HEK293T (cell line): ENCODE data around the gene MED8.

Source experiments
- CTCF ChIA-PET: fragments of 350-600 bp; formaldehyde crosslinking; extraction: SDS; loops from one replicate; lab custom pipeline; 2021; ENCODE audit warnings: antibody characterized with exemption, inconsistent platforms; lab: Yijun Ruan, JAX
- POLR2A ChIA-PET: fragments of 350-600 bp; formaldehyde crosslinking; extraction: SDS; loops from one replicate; lab custom pipeline; 2020; ENCODE audit warnings: antibody characterized with exemption, inconsistent platforms; lab: Yijun Ruan, JAX
- DNase-seq: peaks from one replicate; pipeline ENCODE4 v3.0.0; 2012; ENCODE audit warnings: mixed read lengths; ENCODE audit errors: extremely low spot score
- ARNT ChIP-seq: fragments of 450-650 bp; IDR thresholded peaks from 2 replicates; pipeline ENCODE4 v1.6.1; 2017; ENCODE audit warnings: mild to moderate bottlenecking
- BHLHE40 ChIP-seq: fragments of 450-650 bp; IDR thresholded peaks from 2 replicates; pipeline ENCODE4 v1.6.1; 2016; ENCODE audit warnings: mild to moderate bottlenecking, moderate library complexity, borderline replicate concordance
- CTBP1 ChIP-seq: fragments of 450-650 bp; IDR thresholded peaks from 2 replicates; pipeline ENCODE4 v1.6.1; 2016; ENCODE audit warnings: borderline replicate concordance
- ELF4 ChIP-seq: fragments of 450-650 bp; IDR thresholded peaks from 2 replicates; pipeline ENCODE4 v1.6.1; 2017; ENCODE audit warnings: antibody characterized with exemption
- FOXA1 ChIP-seq: fragments of 450-650 bp; IDR thresholded peaks from 2 replicates; pipeline ENCODE4 v1.6.1; 2016; ENCODE audit warnings: mild to moderate bottlenecking
- FOXK2 ChIP-seq: fragments of 450-650 bp; IDR thresholded peaks from 2 replicates; pipeline ENCODE4 v1.6.1; 2016; ENCODE audit warnings: mild to moderate bottlenecking
- FOXM1 ChIP-seq: fragments of 450-650 bp; IDR thresholded peaks from 2 replicates; pipeline ENCODE4 v1.6.1; 2017; ENCODE audit warnings: mild to moderate bottlenecking, borderline replicate concordance
- HDGF ChIP-seq: fragments of 450-650 bp; IDR thresholded peaks from 2 replicates; pipeline ENCODE4 v1.6.1; 2017; ENCODE audit warnings: antibody characterized with exemption, borderline replicate concordance
- L3MBTL2 ChIP-seq: fragments of 450-650 bp; conservative IDR thresholded peaks from 2 replicates; pipeline ENCODE4 v1.6.1; 2016; ENCODE audit warnings: mild to moderate bottlenecking
- LEF1 ChIP-seq: fragments of 450-650 bp; IDR thresholded peaks from 2 replicates; pipeline ENCODE4 v1.6.1; 2017; ENCODE audit warnings: mild to moderate bottlenecking, borderline replicate concordance
- NFRKB ChIP-seq: fragments of 450-650 bp; IDR thresholded peaks from 2 replicates; pipeline ENCODE4 v1.6.1; 2016; ENCODE audit warnings: mild to moderate bottlenecking, moderate library complexity
- SP1 ChIP-seq: fragments of 450-650 bp; IDR thresholded peaks from 2 replicates; pipeline ENCODE4 v1.6.1; 2017
- SUZ12 ChIP-seq: fragments of 450-650 bp; IDR thresholded peaks from 2 replicates; pipeline ENCODE4 v1.6.1; 2016; ENCODE audit warnings: mild to moderate bottlenecking
- TARDBP ChIP-seq: fragments of 450-650 bp; IDR thresholded peaks from 2 replicates; pipeline ENCODE4 v1.6.1; 2016
- ZNF384 ChIP-seq: fragments of 450-650 bp; IDR thresholded peaks from 2 replicates; pipeline ENCODE4 v1.6.1; 2016
- TF ChIP-seq, protein P1 (sequence below): fragments of 450-650 bp; IDR thresholded peaks from 2 replicates; pipeline ENCODE4 v1.6.1; 2016

MED8 gene

DNA sequence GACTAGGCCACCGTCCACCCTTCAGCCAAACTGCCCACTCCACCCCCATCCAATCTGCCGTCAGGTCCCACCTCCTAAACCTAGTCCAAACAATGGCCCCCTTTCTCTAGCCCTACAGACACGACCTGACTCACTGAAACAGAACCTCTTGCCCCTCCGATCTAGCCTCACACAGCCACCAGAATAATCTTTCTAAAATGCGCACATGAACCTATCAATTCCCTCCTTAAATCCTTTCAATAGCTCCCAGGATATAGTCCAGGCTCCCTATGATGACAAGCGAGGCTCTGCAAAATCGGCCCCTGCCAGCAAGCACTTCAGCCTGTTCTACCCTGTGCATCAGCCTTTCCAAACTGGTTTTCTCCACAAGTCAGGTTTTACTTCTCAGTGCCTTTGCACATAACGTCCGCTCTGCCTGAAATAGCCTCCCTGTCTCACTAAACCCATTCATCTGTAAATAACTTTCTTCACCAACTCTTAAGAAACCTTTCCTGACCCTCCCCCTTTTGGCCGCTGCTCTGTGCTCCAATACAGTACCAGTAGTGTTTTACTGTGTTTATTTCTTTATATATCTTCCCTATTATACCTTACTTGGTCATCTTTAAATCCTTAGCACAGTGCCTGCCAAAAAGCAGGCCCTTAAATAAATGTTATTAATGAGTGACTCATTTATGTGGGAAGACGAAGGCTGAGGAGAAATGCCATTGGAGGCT is 39.9 kb downstream of the MED8 start:
- CTCF ChIA-PET = interaction anchor here (0.6 kb wide), 1 partner anchor 8 kb away, joined by 3 read pairs; no protein-coding TSS in a partner anchor
- DNase-seq = no peak
- POLR2A ChIA-PET = interaction anchor here (1.5 to 4.5 kb wide), 3 partner anchors 8 to 40 kb away, joined by 3 to 39 read pairs (median 4); partner anchors contain the start of genes CDC20, MED8 and SZT2
- no peak for TF ChIP-seq FOXA1
- TF ChIP-seq L3MBTL2 = peak; percentile 44; the same call in 1 of the 2 replicates
- no peak for TF ChIP-seq ZNF384
- no peak for TF ChIP-seq HDGF

DNA sequence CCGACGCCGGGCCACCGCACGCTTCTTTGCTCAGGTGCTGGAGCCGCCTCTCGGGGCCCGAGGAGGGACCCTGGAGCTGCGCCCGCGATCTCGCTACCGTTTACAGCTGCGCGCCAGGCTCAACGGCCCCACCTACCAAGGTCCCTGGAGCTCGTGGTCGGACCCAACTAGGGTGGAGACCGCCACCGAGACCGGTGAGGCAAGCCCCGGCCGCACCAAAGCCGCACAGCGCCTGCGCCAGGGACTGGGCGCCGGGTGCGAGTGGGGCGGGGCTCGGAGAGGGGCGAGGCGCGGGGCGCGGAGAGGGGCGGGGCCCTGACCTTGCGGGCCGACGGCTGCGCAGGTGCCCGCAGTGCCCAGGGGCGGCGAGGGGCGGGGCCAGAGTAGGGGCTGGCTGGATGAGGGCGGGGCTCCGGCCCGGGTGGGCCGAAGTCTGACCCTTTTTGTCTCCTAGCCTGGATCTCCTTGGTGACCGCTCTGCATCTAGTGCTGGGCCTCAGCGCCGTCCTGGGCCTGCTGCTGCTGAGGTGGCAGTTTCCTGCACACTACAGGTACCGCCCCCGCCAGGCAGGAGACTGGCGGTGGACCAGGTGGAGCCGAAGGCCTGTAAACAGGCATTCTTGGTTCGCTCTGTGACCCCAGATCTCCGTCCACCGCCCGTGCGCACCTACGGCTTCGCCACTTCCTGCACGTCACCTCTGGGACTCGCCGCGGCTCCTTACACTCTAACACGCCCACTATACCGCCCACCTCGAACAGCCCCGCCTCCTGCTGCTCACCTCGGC is 40.6 kb downstream of the MED8 start:
- ChIA-PET CTCF (no interaction called here), POLR2A (interaction anchor here (0.6 to 4.5 kb wide), 12 partner anchors 9 to 67 kb away, joined by 3 to 39 read pairs (median 4); partner anchors contain the start of genes CDC20, MED8, MPL and SZT2)
- TF ChIP-seq NFRKB (no peak), FOXK2 (no peak), LEF1 (no peak), L3MBTL2 (peak; percentile 94), HDGF (no peak), ZNF384 (no peak), TARDBP (no peak)
- TF ChIP-seq, protein P1, sequence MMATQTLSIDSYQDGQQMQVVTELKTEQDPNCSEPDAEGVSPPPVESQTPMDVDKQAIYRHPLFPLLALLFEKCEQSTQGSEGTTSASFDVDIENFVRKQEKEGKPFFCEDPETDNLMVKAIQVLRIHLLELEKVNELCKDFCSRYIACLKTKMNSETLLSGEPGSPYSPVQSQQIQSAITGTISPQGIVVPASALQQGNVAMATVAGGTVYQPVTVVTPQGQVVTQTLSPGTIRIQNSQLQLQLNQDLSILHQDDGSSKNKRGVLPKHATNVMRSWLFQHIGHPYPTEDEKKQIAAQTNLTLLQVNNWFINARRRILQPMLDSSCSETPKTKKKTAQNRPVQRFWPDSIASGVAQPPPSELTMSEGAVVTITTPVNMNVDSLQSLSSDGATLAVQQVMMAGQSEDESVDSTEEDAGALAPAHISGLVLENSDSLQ = no peak
- DNase-seq = peak; percentile 95

DNA sequence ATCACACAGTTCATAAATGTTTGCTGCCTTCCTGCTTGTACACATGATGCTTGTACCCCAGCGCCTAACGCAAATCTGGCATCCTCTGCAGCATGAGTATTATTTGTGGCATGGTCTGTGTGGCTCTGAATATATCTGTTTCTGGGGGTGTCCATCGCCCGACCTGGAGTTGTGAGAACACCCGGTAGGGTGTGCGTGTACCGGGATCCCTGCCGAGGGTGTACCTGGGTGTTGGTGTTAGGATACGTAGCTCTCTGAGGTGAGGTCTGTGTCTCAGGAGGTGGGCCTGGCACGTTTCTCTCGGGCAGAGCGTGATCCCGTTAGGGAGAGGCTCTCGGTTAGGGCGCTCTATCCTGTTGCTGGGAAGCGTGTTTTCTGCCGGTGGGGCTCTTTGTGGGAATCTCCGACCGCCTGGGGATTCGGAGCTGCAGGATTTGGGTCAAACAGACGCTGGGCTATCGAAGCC is 41.2 kb downstream of the MED8 start:
- peak; percentile 36 for DNase-seq
- TF ChIP-seq SUZ12 (no peak), LEF1 (no peak), BHLHE40 (no peak), FOXM1 (no peak), FOXA1 (no peak), CTBP1 (no peak), HDGF (no peak), SP1 (no peak), NFRKB (no peak), TARDBP (no peak), FOXK2 (no peak), L3MBTL2 (no peak), ARNT (no peak), ZNF384 (no peak), ELF4 (no peak)
- TF ChIP-seq, protein P1 = no peak
- ChIA-PET CTCF (no interaction called here), POLR2A (interaction anchor here (0.6 to 4.5 kb wide), 13 partner anchors 9 to 1645 kb away, joined by 3 to 39 read pairs (median 4); partner anchors contain the start of genes CDC20, MED8, MPL and SZT2)

DNA sequence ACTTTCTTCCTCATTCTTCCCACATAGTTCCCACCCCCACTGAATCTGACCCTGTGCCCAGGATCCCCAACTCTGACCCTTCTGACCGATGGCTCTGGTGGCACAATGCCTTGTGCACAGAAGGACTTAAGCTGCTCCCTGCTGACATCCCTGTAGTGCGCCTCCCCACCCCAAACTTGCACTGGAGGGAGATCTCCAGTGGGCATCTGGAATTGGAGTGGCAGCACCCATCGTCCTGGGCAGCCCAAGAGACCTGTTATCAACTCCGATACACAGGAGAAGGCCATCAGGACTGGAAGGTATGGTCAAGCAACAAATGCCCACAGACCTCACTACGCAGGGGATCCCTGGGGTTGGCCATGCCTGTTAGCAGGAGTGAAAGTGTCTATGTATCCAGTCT is 43.0 kb downstream of the MED8 start:
- POLR2A ChIA-PET = interaction anchor here (4.5 kb wide), 1 partner anchor 11 kb away, joined by 39 read pairs; the partner anchor contains the start of gene CDC20
- no peak for TF ChIP-seq NFRKB
- TF ChIP-seq BHLHE40 = no peak
- TF ChIP-seq, protein P1 = no peak
- TF ChIP-seq SP1 = no peak
- TF ChIP-seq L3MBTL2 = no peak
- TF ChIP-seq ELF4 = no peak
- TF ChIP-seq SUZ12 = no peak
- TF ChIP-seq LEF1 = no peak
- no peak for TF ChIP-seq HDGF
- DNase-seq = no peak
- CTCF ChIA-PET = no interaction called here

DNA sequence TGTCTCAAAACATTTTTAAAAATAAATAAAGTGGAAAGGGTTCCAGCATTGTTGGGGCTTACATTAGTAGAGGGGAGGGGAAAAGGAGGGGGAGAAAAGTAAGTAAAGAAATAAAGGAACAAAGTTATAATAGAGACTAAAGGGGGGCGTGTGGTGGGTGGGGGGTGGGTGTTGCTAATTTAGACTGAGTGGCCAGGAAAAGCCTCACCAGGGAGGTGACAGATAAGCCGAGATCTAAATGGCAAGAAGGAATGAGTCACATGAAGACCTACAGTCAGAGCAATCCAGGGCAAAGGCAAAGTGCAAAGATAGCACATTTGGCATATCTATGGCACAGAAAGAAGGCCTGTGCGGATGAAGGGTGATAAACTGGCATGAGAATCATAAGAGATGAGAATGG is 44.5 kb downstream of the MED8 start:
- no peak for DNase-seq
- CTCF ChIA-PET = no interaction called here
- POLR2A ChIA-PET = no interaction called here
- TF ChIP-seq LEF1 (no peak), SP1 (no peak), BHLHE40 (no peak), ARNT (no peak), TARDBP (no peak), L3MBTL2 (no peak), HDGF (no peak), ZNF384 (no peak), FOXM1 (no peak), NFRKB (no peak), SUZ12 (no peak), CTBP1 (no peak), FOXK2 (no peak), FOXA1 (no peak)
- TF ChIP-seq, protein P1 = no peak
